Right lobe of liver (tissue), 6 donors: Measurements from ENCODE around the gene SLC39A3. TPM values are rescaled to one million over a fixed set of nuclear protein-coding genes. Genes with fewer than 3 reads are reported as not detected.

ENCODE experiments used
- ATAC-seq, 4 donors: fragments of 200-7000 bp; cut with Tn5 transposase; one replicate each; pipeline ENCODE4 v1.9.1; 2020; ENCODE audit warnings: mild to moderate bottlenecking in 4 of 4, moderate library complexity in 4 of 4
- DNase-seq, 3 donors: peaks; one replicate each; pipeline ENCODE4 v3.0.0-alpha.2; 2020
- H3K27ac ChIP-seq, 3 donors: fragments of 200-600 bp; one replicate each; pipeline ENCODE4 v1.8.0; 2022
- H3K27me3 ChIP-seq, 2 donors: fragments of 200-600 bp; one replicate each; pipeline ENCODE4 v1.8.0; 2022
- H3K36me3 ChIP-seq, 4 donors: fragments of 200-600 bp; sonication (generic) in 1 of 4; one replicate each; pipeline versions ENCODE4 v1.5.1 to v1.8.0; 2017 to 2022; ENCODE audit warnings: control low read depth in 1 of 4
- H3K4me1 ChIP-seq, 4 donors: fragments of 200-600 bp; sonication (generic) in 1 of 4; one replicate each; pipeline versions ENCODE4 v1.5.1 to v1.8.0; 2017 to 2022; ENCODE audit warnings: control low read depth in 1 of 4
- H3K4me3 ChIP-seq, 3 donors: fragments of 200-600 bp; one replicate each; pipeline ENCODE4 v1.8.0; 2022
- H3K9me3 ChIP-seq, 4 donors: fragments of 200-600 bp; sonication (generic) in 1 of 4; one replicate each; pipeline versions ENCODE4 v1.5.1 to v1.8.0; 2017 to 2022; ENCODE audit warnings: control low read depth in 1 of 4
- POLR2A ChIP-seq: fragments of 450-650 bp; IDR thresholded peaks from one replicate; pipeline ENCODE4 v1.6.1; 2017; ENCODE audit warnings: antibody characterized with exemption, mild to moderate bottlenecking
- WGBS: methylation state at CpG from one replicate; pipeline ENCODE4 v1.1.6; 2018; ENCODE audit warnings: low coverage, low lambda C conversion rate; ENCODE audit not compliant: insufficient coverage; ENCODE audit errors: missing lambda C conversion rate; 5-methylcytosine and 5-hydroxymethylcytosine counted together
- intact Hi-C, 2 donors: fragments of 100-400 bp; cut with DNase I; formaldehyde crosslinking; loops; one replicate each; pipeline versions ENCODE4 v1.11.2 to v1.14.1; 2022
- total RNA-seq, 6 experiments: library from RNA; depleted of rRNA in 2 of 6; stranded (reverse); fragments of >200 nt in 2 of 6; fragmentation: NEBNext Ultra II Directional in 3 of 6; extraction: Animal tissue kit (Norgen Biotek cat#: 25700) in 3 of 6; gene quantifications; one replicate each; pipeline versions ENCODE4 v1.1.0 to v1.2.4, GENCODE V29; 2016 to 2023
- TF ChIP-seq, protein P1 (sequence below), 4 donors: fragments of 200-600 bp in 3 of 4; fragments of 450-650 bp in 1 of 4; IDR thresholded peaks; one replicate each; pipeline versions ENCODE4 v1.5.1 to v1.8.0; 2016 to 2022; ENCODE audit warnings: antibody characterized with exemption in 4 of 4, mild to moderate bottlenecking in 2 of 4
- donor health status: DM: no; HTN: yes; CAD: no.
- donor health status: DM: no; HTN: no; CAD: no.
- donor health status: DM: no; HTN: no; CAD: no.
- donor health status: DM: no; HTN: yes; CAD: no.
- donor health status: DM: no; HTN: yes; CAD: no.

SLC39A3 gene
- total RNA-seq, 6 experiments from 2014 or later = 13.5 to 29.5 (median 19.6) TPM

DNA sequence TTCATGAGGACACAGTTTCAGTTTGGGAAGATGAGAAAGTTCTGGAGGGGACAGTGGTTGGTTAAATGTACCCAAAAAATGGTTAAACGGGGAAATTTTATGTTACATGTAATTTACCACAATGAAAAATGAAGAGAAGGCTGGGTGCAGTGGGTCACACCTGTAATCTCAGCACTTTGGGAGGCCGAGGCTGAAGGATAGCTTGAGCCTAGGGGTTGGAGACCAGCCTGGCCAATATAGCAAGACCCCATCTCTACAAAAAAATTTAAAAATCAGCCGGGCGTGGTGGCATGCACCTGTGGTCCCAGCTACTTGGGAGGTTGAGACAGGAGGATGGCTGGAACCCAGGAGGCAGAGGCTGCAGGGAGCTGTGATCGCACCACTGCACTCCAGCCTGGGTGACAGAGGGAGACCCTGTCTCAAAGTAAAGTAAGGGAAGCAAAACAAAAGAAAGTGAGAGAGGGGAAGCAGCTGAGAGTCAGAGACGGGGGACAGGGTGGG is 54.6 kb downstream of the SLC39A3 start:
- no peak overlapping the region for H3K4me3 ChIP-seq
- 88% methylated on average over 4 of the region's 6 CpGs for WGBS
- intact Hi-C loops = no loop called here

DNA sequence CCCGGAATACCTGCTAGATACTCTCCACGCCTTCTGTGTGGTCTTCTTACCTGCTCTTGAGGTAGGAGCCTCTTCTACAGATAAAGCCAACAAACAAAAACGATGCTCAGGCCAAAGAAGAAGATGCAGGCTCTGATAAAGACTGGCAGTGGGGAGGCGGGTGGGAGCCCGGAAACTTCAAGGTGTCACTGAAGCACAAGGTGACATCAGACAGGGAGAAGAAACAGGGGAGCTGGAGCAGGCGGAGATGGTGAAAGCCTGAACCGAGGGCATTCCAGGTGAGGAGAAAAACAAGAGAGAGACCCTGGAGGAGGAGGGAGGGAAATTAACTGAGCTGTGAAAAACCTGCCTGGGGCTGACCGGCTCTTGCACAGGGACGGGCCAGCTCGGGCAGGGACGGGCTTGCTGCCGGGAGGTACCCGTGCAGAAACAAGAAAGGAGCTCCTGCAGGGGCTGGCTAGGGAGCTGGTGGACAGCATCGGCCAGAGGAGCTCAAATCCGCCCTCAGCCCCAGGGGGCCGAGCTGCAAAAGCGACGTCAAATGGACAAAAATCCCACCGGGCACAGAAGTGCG is 56.3 kb downstream of the SLC39A3 start:
- intact Hi-C loops = no loop called here
- DNase-seq = no peak
- no peak overlapping the region for H3K4me3 ChIP-seq
- TF ChIP-seq POLR2A = no peak
- TF ChIP-seq, protein P1, sequence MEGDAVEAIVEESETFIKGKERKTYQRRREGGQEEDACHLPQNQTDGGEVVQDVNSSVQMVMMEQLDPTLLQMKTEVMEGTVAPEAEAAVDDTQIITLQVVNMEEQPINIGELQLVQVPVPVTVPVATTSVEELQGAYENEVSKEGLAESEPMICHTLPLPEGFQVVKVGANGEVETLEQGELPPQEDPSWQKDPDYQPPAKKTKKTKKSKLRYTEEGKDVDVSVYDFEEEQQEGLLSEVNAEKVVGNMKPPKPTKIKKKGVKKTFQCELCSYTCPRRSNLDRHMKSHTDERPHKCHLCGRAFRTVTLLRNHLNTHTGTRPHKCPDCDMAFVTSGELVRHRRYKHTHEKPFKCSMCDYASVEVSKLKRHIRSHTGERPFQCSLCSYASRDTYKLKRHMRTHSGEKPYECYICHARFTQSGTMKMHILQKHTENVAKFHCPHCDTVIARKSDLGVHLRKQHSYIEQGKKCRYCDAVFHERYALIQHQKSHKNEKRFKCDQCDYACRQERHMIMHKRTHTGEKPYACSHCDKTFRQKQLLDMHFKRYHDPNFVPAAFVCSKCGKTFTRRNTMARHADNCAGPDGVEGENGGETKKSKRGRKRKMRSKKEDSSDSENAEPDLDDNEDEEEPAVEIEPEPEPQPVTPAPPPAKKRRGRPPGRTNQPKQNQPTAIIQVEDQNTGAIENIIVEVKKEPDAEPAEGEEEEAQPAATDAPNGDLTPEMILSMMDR (IDR thresholded peaks at IDR 0.05) = no peak
- no peaks in the 10 kb centered on the region for H3K4me1 ChIP-seq
- no peak for ATAC-seq
- no peaks in the 10 kb centered on the region for H3K27me3 ChIP-seq
- H3K36me3 ChIP-seq = no peaks in the 10 kb centered on the region
- 79% methylated on average over 15 of the region's 20 CpGs for WGBS
- no peak overlapping the region for H3K27ac ChIP-seq
- H3K9me3 ChIP-seq = no peaks in the 10 kb centered on the region

More for the DNA sequence above, 54.6 kb downstream of the SLC39A3 start:
- no peaks in the 10 kb centered on the region for H3K27me3 ChIP-seq
- DNase-seq (no peak), ATAC-seq (no peak)
- TF ChIP-seq, protein P1 (IDR thresholded peaks at IDR 0.05) = no peak
- no peak for TF ChIP-seq POLR2A
- H3K27ac ChIP-seq = peak overlapping the region in 1 of 3 donors; percentile 37
- no peaks in the 10 kb centered on the region for H3K4me1 ChIP-seq
- no peaks in the 10 kb centered on the region for H3K36me3 ChIP-seq
- H3K9me3 ChIP-seq = no peaks in the 10 kb centered on the region

Other genes starting within 250 kb of the SLC39A3 start
- 1 to 10 TPM; 1.3 to 3.7 (median 2.3) TPM for gene GNG7, start 37.3 kb downstream of the SLC39A3 start, total RNA-seq
- 1 to 10 TPM in 1 of 6 experiments, under 1 TPM in 1, not detected in 4; 0.19 to 1.6 TPM for gene DIRAS1, start 18.6 kb downstream of the SLC39A3 start, total RNA-seq
- gene SGTA, start 43.3 kb upstream of the SLC39A3 start, total RNA-seq = 10 to 100 TPM; 21.5 to 41.7 (median 23.7) TPM
- 10 to 100 TPM; 25.5 to 61.8 (median 33.0) TPM for gene THOP1, start 45.5 kb upstream of the SLC39A3 start, total RNA-seq
- 1 to 10 TPM; 1.4 to 2.5 (median 1.9) TPM for gene ZNF554, start 79.9 kb upstream of the SLC39A3 start, total RNA-seq
- 1 to 10 TPM in 5 of 6 experiments, under 1 TPM in 1; 0.87 to 2.6 (median 2.1) TPM for gene ZNF555, start 101.5 kb upstream of the SLC39A3 start, total RNA-seq
- not detected for gene ZNF556, start 127.3 kb upstream of the SLC39A3 start, total RNA-seq
- gene ZNF57, start 160.9 kb upstream of the SLC39A3 start, total RNA-seq = 1 to 10 TPM in 5 of 6 experiments, under 1 TPM in 1; 0.98 to 2.9 (median 1.7) TPM
- 1 to 10 TPM; 1.1 to 1.5 (median 1.3) TPM for gene ZNF77, start 205.0 kb upstream of the SLC39A3 start, total RNA-seq
- 1 to 10 TPM; 2.3 to 8.9 (median 4.6) TPM for gene TLE6, start 237.5 kb upstream of the SLC39A3 start, total RNA-seq